HG03064 (cell line): ENCODE results near the gene TXNDC5.
"Not testable (repeated sequence)": the region's sequence is repeated elsewhere in the genome, so short reads cannot be mapped to it uniquely, and the experiment has no call there.

Experiments used
- ATAC-seq: cut with Tn5 transposase; IDR thresholded peaks from one replicate; pipeline ENCODE4 v1.9.1; 2021; ENCODE audit warnings: low read depth; ENCODE audit not compliant: unreplicated experiment

The TXNDC5 gene

DNA sequence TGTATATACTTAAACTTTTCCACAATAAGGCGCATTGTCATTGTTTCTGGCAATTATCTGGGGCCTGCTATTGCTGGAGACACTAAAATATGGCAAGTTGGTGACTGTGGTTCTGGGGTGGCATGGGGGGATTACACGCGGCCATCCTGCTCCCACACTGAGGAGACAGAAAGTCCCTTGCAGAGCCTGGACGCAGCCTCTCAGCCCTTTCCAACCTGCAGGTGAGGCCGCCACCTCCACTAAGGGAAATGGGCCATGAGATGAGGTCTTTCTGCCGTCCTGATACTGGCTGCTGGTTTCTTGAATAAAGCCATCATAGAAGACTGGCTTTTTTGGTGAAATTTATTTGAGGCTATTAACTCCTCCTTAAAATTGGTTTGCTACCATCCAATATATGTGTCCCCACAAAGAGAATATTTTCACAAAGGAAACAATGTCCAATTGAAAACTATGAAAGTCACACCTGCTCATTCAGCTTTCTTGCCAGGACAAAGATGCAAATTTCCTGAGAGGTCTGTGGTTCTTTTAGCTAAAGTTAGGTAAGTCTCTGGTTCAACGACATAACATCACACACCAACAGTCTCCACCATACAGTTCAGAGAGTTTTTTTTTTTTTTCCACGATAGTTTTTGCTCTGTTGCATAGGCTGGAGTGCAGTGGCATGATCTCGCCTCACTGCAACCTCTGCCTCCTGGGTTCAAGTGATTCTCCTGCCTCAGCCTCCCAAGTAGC is 13.0 kb downstream of the TXNDC5 start:
- ATAC-seq = no peak

DNA sequence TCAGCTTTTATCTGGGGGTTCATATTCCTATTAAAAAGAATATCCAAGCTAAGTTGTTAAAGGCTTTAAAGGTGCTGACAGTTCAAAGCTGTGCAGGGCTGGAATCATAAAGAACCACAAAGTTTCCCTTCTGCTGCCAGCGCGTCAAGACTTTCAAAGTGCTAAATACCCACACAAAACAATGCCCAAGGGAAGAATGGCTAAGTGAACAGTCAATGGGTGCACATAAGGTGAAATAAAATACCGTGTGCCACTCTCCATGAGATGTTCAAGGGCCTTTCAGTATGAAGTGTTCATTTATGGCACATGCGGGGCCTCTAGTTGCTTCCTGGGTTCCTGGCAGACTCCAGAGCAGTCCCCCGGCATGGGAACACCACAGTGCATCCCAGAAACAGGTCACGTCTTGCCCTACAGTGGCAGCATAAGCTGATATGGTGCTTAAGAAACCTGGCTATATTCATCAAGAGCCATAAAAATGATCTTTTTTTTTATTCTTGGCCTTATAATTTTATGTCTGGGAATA is 14.1 kb downstream of the TXNDC5 start:
- no peak for ATAC-seq

- no peak for ATAC-seq
Measured at GRCh38 chr6:7895125-7895423, 15.5 kb downstream of the TXNDC5 start.

DNA sequence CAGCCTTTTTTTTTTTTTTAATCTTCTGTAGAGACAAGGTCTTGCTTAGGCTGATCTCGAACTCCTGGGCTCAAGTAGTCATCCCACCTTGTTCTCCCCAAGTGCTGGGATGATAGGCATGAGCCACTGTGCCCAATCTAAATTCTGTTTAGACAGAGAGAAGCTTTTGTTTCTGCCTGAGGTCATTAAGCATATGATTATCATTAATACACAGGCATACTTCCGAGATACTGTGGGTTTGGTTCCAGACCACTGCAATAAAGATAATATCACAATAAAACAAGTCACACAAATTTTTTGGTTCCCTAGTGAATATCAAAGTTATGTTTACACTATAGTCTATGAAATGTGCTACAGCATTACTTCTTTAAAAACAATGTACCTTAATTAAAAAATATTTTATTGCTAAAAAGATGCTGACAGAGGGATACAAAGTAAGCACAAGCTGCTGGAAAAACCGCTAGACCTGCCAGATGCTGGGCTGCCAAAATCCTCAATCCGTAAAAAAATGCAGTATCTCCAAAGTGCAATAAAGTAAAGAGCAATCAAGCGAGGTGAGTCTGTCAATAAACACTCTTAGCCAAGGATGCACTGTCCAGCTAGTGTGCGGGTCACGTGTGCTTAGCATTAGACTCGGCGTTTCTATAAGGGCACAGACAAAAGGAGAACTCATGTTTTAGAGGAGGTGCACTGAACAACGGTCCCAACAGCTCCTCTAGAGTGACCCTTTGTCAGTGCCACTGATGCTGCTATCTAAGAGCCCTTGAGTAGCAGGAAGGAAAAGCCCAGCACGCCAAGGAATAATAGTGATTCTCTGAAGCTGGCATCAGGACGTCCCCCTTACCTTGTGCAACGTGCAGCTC is 16.1 kb downstream of the TXNDC5 start:
- ATAC-seq = no peak

- no peak for ATAC-seq
Measured at GRCh38 chr6:7893342-7893741, 17.2 kb downstream of the TXNDC5 start.

- not testable (repeated sequence) for ATAC-seq
Measured at GRCh38 chr6:7892367-7892766, 18.2 kb downstream of the TXNDC5 start.

DNA sequence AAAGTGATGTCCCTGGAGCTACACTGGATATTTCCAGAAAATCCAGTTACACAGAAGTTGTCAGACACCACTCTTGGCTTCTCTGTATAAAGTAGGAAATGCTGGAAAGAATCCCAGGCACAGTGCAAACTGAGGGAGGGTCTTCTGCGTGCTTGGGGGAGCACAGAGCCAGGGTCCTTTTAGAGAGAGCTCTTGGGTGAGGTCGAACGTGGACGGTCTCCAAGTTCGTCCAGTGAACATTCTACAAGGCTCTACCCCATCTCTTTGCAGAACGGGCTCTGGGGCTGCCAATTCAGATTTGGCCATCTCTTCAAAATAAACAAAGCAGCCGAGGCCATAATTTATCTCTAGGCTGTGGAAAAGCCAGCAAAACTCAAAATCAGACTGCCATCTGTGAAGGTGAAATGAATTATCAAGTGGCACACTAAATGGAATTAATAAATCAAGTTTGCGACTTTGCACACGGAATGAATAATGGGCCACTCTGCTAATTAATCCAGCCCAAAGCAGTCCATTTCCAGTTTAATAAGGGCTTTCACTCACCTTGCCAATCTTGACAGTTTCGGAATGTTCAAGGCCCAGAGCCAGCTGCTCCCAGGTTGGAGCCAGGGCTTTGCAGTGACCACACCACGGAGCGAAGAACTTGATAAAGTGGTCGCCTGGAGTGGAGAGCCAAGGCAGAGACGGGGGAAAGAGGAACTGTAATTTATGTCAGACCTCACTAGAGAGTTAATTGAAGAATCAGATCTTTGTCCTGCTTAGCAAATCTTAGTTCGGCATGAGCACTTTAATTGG is 19.3 kb downstream of the TXNDC5 start:
- no peak for ATAC-seq

- ATAC-seq = no peak
Measured at GRCh38 chr6:7888587-7889357, 21.8 kb downstream of the TXNDC5 start.

DNA sequence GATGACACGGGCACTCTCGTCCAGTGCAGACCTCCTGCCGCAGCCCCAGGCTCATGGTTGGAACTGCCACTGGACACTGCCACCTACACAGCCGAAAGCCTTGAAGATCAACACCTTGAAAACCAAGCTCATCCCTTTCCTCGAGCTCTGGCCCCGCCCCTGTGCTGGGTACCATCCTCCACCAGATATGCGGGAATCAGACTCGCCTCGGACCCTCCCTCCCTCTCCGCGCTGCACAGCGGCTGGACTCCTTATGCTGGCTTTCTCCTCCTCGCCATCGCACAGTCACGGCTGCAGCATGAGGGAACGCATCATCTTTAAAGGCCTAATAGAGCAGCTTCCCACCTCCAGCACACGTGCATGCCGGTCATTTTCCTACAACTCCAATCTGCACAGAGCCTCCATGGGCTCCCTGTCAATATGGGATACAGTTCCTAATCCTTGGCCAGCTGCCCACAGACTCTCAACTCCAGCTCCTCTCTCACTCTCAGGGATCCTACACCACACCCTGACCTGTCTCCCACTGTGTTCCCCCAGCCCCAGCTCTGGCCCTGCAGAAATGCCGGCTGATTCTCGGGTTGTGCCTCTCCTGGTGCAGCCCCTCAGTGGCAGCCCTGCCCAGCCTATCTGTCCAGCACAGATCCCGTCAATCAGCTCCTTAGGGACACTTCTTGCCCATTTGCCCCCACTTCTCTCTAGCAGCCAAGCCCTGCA is 23.2 kb downstream of the TXNDC5 start:
- no peak for ATAC-seq

DNA sequence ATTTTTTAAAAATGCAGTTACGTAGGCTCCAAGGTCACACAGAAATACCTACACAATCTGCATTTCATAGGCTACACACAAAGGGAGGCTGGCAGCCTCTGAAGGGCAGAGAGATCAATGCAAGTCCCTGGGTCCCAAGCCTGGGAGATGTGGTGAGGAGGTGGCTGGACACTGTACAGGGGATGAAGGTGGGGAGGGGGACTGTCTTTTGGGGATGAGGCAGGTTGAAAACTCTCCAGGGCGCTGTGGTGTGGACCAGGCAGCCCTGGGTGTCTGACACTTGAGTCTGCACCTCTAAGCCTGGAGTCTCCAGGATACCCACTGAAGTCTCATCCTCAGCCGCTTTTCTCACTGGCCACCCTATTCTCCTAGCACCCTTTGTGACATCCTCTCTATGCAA is 24.5 kb downstream of the TXNDC5 start:
- no peak for ATAC-seq

GRCh38 chr6:7883381-7883780 is 27.2 kb downstream of the TXNDC5 start:
- ATAC-seq = no peak

DNA sequence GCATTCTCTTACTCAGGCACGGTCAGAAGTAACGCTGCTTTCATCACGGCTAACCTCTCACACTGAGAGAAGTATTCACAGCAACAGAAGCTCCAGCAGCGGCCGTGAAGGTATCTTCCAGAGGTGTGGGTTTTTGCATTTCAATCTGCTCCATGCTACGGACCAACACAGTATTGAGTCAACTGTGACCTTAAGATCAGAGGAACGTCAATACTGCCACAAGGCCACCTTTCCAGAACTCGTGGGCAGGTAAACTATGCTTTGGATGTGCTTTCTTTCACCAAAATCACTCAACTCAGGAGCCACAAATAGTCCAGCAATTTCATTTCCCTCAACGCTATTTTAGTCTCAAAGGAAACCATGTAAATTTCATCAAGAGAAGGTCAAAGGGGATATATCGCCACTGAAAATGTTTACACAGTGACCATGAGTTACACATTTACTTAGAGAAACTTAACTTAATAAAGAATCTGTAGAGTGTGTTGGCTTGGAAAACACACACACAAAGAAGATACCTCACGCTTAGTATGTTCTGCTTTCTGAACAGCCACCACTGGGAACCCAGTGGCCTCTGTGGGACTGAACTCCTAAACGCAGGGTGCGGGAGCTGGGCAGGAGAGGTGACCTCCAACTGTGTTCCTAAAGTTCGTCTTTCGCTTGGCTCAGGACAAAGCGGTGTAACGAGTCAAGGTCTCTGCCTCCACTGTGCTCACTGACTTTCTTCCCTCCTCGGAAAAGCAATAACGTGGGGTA is 27.9 kb downstream of the TXNDC5 start:
- no peak for ATAC-seq

- no peak for ATAC-seq
Measured at GRCh38 chr6:7881765-7882500, 28.7 kb downstream of the TXNDC5 start.

DNA sequence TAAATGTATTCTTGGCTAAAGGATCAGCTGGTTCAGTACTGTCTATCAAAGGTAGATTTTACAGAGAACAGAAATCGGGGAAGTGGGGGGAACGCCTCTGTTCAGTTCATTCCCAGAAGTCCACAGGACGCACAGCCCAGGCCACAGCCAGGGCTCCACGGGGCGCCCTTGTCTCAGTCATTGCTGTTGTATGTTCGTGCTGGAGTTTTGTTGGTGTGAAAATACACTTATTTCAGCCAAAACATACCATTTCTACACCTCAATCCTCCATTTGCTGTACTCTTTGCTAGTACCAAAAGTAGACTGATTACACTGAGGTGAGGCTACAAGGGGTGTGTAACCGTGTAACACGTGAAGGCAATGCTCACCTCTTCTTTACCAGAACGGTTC is 29.9 kb downstream of the TXNDC5 start:
- no peak for ATAC-seq

GRCh38 chr6:7879980-7880717 is 30.4 kb downstream of the TXNDC5 start:
- no peak for ATAC-seq

DNA sequence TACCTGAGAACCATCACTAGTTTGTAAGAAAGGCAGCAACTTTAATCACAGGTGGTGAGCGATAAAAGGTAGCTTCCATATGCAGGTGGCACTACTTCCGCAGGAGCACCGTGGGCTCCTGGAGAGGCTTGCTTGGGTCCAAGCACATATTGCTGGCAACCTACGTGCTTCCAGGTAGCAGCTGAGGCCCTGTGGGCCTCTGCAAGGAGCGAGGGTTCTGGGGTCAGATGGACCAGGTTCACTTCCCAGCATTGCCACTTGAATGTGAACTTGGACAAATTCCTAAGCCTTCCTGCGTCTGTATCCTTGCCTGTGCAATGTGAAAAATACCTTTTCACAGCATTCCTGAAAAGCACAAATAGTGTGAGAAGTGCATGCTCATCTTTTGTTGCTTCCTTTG is 31.0 kb downstream of the TXNDC5 start:
- ATAC-seq = no peak

DNA sequence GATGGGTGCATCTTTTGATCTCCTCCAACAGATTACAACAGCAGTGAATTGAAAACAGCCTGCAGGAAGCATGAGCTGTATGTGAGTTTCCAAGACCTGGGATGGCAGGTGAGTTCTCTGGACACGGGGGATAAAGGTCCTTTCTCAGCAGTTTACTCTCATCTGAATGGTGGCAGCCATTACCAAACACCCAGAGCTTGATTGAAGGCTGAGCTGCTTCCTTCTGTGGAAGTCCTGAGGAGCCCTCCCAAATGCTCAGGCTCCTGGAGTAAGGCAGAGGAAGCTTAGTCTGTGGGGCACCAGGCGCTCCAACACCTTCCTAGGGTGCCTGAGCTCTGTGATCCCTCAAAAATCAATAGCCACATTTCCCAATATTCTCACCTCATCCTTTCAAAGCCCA is 31.5 kb downstream of the TXNDC5 start:
- ATAC-seq = no peak
